ENCODE measurements around the gene FOXP3.

FOXP3 gene

DNA sequence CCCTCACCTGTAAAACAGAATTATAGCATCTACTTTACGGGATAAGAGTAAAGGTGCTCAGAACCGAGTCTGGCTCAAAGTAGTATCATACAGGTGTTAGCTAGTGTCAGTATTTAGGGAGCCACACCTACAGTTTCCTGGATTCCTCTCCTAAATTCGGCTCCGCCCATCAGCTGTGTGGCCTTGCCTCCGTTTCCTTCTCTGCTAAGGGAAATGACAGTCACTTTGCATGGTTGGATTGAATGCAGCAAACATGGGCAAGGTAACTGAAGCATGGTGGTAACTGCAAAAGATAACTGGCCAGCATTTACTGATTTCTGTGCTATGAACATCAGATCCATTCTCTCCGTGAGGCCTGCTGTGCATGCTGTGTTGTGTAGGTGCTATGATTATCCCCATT is 7.9 kb upstream of the FOXP3 start:
- no peak for DNase-seq

DNA sequence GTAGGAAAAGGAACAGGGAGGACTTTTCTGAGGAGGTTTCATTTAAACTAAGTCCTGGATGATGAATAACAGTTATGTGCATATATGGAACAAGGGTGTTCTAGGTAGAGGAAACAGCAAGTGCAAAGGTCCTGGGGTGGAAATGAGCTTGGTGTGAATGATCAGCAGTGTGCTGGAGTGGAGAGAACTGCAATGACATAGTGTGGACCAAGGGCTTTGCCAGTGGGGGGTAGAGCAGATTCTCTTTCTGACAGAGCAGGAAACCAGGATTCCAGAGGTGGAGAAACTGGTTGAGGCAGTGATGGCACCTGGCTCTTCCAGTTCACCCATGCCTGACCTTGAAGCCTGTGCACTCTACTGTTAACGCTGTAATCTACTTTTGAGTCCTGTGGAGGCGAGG is 6.8 kb upstream of the FOXP3 start:
- no peak for DNase-seq

DNA sequence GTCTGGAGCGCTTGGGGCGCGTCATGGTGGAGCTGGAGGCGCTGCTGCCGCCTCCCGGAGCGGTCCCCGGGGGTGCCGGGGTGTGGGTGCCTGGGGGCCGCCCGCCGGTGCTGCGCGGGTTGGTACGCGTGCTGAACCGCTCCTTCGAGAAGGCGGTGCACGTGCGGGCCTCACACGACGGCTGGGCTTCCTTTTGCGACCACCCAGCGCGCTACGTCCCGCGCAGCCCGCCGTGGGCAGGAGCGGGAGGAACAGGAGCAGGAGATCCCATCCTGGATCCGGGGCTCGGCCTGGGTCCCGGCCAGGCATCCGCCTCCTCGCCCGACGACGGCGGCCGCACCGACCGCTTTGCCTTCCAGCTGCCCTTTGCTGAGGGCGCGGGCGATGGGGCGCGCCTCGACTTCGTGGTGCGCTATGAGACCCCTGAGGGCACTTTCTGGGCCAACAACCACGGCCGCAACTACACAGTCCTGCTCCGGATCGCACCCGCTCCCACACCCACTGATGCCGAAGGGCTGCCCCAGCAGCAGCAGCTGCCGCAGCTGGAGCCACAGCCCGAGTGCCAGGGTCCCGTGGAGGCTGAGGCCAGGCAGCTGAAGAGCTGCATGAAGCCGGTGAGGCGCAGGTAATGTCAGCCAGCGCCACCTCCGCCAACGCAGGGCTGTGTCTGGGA is 5.9 kb upstream of the FOXP3 start:
- no peak for DNase-seq

DNA sequence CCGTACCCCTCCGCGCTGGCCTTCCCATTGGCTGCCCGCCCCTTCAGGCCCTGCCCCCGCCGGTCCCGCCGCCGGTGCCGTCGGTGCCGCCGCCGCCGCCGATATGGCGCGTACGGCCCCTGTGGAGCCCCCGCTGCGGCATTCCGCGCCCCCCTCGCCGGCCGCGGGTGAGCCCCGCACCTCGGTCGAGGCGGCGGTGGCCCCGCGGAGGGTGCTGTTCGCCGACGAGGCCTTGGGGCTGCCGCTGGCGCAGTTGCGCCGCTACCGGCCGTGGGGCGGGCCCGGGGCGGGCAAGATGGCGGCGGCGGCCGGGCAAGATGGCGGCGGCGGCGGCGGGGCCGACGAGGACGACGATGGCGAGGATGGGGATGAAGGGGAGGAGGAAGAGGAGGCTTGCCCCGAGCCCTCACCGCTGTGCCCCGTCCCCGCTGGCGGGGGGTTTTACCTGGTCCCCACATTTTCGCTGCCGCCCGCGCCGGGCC is 5.3 kb upstream of the FOXP3 start, which contains the start of gene PPP1R3F:
PPP1R3F (plus strand) TSS at position 27 of the 482 bp plus-strand sequence; CDS start at position 104, 77 bp downstream.
- DNase-seq: peak in 1 of 2 donors; percentile 36

DNA sequence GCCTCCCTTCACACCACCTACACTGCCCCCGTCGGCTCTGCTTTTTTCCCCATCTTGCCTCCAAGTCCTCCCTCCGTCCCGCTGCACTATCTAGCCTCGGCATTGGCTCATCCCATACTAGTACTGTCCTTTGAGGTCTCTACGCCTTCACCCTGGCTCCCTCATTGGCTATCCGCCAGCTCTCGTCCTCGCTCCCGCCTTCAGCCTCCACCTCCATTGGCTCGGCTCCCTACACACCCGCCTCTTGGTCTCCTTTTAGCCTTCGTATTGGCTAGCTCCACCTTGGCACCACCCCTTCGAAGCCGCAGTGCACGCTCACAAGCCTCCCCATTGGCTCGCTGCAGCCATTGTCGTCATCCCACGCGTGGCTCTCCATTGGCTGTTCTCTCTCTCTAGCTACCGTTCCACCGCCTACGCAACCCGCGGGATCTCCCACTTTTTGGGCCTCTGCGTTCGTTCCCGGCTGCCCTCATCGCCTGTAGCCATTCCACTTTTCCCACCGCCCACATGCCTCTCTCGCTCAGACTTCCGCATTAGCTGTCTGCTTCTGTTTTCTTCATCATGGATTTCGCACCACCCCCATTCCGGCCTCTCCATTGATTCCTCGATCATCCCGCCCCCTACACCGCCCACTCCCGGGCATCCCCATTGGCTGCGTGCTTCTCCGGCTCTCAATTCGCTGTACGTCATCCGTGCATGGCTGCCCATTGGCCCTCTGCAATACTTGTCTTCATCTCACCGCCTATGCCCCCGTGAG is 4.7 kb upstream of the FOXP3 start:
- peak; percentile 79 to 83 for DNase-seq

DNA sequence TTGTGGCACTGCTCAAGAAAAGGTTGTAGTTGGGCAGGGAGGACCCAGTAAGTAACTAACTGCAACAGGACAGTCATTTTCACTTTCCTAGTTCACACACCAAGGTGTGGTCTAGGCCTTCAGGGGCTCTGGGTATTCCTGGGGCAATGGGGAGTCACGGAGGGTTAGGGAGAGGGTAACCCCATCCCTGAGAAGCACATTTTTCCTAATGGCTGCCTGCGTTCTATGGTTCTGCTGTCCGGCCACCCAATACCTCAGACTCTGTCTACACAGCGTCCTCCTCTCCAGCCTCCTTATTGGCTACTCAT is 4.1 kb upstream of the FOXP3 start:
- DNase-seq: no peak

DNA sequence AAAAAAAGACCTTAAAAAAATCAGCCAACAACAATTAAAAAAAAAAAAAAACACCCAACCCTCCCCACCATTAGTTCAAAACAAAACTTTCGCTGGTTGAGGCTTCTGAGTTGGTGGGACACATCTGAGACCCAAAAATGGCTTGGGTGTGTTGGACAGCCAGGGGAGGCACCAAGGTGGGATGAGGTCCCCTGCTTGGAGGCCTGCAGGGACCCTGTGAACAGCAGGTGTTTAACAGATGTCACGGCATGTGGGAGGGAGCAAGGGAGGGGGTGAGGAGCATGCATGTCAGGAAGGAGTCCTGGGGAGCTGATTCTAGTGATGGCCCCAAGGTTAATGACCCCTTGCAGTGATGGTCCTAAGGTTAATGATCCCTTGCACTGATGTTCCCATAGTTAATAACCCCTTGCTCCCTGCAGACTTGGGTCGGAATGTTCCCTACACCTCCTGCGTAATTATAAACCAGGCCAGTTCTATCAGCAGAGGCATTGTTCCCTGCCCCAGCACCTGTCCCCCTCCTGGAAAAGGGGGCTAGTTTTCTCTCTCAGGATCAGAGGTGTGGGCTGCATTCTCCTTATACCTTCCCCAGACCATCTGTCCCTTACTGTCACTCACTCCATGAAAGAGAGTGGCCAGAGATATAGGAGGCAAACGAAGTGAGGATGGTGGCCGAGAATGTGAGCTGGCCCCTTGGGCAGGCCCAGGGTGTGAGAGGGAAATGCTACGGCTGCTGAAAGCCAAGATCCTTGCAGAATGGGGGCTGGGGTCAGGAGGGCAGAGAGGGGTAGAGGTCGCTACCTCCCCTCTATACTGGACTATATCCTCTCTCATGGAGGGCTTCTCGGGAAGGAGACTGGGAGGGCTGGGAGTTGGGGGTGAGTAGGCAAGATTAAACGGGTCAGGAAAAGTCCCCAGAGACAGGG is 2.3 kb upstream of the FOXP3 start:
- no peak for DNase-seq

DNA sequence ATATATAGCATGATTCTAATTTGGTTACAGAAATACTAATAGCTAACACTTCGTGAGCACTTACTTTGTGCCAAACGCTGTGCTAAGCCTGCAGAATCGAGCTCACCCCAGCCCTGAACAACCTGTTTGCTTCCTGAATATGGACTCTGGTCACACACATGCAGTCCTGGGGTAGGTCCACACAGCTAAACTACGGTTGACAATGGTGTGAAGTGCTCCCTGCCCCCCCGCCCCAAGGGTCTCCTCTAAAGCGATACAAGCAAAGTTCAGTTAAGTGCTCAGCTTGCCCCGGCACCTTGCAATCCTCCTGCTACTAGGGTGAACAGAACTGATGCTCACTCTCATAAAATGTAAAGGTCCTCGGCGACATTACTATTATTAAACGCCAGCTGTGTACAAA is 879 bp downstream of the FOXP3 start:
- DNase-seq: no peak

DNA sequence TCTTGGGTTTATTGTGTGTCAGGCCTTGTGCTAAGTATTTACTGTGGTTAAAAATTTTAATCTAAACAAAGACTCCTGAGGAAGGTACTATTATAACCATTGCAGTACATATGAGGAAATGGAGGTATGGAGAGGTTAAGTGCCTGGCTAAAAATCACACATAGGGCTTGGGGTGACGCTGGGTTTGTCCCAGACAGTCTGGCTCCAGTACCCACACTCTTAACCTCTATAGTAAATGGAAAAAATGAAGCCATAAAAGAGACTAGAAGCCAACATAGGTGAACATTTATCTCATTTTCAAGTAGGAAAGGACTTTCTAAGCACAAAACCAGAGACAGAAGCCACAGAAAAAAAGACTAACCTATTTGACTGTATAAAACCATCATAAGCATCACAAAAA is 1.9 kb downstream of the FOXP3 start:
- no peak for DNase-seq

DNA sequence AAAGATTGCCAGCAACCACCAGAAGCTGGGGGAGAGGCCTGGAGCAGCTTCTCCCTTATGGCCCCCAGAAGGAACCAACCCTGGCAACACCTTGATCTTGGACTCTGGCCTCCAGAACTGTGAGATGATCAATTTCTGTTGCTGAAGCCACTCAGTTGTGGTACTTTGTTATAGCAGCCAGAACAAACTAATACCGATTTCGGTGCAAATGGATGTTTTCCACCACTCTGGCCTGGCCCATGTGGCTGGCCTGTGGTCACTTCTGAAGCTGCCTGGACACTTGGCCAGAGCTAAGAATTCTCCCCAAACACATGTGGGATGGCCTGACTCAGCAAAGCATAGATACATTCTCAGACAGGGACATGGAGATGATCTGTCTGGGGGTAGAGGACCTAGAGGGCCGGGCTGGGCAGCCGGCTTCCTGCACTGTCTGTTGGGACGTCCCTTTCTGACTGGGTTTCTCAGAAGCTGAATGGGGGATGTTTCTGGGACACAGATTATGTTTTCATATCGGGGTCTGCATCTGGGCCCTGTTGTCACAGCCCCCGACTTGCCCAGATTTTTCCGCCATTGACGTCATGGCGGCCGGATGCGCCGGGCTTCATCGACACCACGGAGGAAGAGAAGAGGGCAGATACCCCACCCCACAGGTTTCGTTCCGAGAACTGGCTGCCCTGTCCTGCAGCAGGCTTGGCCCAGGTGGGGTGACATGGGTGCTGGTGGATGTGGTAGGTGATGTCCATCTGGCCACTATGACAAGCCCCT is 4.1 kb downstream of the FOXP3 start:
- DNase-seq: no peak

DNA sequence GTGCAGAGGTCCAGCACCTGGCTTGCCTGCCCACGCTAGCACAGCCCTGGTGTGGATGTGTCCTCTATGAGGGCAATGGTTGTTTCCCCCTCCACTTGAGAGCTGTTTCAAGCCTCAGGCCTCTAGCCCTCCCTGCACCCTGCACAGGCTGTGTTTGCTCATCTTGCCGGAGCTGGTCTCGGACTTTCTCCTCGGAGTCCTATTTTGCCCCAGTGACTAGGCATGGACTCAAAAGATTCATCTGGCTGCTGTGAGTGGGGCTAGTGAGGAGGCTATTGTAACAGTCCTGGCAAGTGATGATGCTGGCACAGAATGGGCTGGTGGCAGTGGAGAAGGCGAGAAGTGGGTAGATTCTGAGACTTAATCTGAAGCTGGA is 5.8 kb downstream of the FOXP3 start:
- no peak for DNase-seq

DNA sequence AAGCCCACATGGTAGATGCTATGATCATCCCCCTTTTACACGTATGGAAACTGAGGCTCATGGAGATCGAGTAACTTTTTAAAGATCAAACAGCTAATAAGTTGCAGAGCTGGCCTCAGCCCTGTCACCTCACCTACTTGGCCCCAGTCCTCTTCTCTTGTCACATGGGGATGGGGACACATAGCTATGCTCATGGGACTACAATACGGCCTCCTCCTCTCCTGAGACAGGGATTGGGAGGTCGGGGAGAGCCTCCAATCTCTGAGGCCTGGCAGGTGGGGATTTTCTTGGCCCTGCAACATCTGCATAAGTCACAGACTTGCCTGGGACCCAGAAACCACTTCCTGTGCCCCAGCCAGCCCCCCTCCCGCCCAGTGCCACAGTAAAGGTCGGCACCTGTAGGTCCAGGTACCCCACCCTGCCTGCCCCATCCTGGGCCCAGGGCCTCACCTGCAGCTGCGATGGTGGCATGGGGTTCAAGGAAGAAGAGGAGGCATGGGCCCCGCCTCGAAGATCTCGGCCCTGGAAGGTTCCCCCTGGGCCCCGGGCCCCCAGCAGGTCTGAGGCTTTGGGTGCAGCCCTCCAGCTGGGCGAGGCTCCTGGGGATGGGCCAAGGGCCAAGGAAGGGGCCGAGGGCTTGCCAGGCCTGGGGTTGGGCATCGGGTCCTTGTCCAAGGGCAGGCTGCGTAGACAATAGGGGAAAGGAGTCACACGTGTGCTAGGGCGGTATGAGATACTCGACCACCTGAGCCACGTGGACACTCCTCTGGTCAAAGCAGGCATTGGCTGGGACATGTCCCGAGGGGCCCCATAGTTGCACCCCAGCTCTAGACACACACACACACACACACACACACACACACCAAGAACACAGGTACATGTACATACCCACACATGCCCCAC is 6.4 kb downstream of the FOXP3 start:
- no peak for DNase-seq

DNA sequence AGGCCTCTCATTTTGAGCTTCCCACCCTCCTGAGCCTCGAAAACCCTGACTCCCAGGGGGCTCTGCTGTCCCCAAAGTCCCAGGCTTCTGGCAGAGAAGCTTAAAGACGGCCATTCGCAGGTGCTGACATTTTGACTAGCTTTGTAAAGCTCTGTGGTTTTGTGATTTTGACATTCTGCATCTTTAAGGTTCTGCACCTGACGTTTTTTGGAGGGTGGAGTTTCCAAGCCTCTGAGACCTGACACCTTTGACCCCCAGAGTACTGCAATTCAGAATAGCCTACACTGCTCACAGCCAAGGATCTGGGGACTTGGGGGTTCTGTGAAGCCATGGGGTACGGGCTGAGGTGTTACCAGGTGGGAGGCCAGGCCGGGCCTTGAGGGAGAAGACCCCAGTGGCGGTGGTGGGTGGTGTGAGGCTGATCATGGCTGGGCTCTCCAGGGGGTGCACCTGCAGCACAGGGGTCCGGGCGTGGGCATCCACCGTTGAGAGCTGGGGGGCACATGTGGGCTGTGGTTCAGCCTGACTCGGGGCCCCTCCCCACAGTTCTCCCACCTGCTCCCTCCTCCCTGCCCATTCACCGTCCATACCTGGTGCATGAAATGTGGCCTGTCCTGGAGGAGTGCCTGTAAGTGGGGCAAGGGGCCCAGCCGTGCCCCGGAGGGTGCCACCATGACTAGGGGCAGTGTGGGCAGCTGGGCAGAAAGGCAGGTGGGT is 7.3 kb downstream of the FOXP3 start:
- DNase-seq: no peak

DNA sequence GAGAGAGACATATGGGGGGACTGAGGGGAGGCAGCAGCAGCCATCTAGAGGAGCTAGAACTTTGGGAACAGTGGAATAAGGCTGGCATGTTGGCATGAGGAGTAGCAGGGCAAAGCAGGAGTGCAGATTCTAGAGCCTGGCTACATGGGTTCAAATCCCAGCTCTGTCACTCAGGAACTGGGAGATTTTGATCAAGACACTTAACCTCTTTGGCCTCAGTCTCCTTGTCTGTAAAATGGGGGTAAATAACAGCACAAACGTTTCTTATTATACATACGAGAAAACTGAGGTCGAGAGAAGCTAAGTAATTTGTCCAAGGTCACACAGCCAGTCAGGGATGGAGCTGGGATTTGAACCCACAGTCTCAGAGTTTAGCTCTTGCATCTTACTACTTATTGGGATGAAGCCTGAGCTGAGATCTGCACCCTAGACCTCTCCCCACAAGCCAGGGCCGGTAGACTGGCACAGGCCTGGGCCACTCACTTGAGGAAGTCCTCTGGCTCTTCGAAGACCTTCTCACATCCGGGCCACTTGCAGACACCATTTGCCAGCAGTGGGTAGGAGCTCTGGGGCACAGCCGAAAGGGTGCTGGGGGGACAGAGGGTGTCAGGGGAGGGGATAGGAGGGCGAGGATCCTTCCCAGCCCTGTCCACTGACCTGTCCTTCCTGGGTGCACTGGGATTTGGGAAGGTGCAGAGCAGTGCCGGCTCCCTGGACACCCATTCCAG is 8.1 kb downstream of the FOXP3 start:
- no peak for DNase-seq

DNA sequence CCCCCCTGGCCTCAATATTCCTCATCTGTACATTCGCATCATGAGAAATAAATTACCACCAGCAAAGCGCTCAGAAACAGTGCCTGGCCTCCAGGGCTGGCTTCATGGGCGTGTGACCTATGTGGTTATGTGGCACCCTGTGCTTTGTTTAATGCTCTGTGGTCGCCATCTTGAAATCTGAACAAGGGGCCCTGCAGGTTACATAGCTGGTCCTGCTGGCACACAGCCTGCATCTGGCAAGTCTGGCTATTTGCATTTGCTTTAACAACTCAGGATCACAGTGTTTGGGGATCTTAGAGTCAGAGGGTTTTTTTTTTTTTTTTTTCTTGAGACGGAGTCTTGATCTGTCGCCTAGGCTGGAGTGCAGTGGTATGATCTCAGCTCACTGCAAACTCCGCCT is 9.9 kb downstream of the FOXP3 start:
- no peak for DNase-seq

DNA sequence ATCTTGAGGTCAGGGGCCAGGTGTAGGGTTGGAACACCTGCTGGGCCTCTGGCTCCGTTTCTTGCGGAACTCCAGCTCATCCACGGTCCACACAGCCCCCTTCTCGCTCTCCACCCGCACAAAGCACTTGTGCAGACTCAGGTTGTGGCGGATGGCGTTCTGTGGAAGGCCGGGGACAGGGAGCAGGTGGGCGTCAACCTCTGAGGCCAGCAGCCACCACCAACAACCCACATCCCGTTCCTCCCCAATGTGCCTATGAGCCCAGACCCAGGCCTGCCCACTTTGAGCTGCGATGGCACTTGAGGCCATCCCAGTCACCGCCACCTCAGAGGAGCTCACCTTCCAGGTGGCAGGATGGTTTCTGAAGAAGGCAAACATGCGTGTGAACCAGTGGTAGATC is 13.2 kb downstream of the FOXP3 start:
- no peak for DNase-seq

DNA sequence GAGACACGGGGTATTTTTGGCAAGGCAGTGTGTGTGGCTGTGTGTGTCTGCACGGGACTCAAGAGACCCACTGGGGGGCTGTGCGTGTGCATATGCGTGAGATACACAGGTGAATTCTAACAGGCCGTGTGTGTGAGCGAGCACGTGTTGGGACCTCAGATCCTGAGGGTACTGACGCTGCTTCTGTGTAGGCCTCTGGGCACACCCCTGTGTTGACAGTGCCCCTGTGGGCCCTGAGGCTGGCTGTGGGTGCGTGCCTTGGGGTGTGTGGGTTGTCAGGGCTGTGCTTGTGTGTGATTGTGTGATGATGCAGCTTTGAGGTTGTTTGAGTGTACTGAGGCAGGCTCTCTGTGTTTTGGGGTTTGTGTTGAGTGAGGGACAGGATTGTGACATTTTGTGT is 13.9 kb downstream of the FOXP3 start:
- DNase-seq: no peak

DNA sequence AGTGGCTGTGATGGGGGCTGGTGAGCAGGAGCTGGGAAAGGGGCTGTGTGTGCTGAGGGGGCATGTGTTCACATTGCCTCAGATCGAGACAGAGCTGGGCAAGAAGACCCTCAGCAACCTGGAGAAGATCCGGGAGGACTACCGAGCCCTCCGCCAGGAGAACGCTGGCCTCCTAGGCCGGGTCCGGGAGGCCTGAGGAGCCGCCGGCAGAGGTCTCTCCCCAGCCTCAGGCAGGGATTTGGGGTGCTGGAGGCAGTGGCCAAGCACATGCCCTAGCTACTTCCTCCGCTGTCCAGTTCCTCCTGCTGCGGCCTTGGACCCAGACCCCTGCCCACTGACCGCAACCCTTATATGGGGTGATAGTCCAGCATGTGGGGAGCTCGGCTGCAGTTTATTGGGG is 14.4 kb downstream of the FOXP3 start:
- no peak for DNase-seq

DNA sequence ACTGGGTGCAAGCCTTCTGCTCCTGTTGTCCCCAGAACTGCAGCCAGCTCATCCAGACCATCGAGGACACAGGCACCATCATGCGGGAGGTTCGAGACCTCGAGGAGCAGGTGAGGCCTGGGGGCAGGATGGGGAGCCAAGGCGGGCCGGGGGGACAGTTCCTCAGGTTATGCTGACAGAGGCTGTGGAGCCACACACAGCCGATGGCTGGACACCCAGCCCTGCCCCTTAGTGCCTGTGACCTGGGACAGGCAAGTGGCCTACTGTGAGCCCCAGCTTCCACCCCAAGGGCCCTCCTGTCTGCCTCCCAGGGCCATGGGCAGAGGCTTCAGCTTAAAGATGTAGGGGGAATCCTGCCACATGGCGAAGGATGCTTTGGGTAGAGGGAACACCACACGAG is 14.9 kb downstream of the FOXP3 start:
- DNase-seq: no peak

DNA sequence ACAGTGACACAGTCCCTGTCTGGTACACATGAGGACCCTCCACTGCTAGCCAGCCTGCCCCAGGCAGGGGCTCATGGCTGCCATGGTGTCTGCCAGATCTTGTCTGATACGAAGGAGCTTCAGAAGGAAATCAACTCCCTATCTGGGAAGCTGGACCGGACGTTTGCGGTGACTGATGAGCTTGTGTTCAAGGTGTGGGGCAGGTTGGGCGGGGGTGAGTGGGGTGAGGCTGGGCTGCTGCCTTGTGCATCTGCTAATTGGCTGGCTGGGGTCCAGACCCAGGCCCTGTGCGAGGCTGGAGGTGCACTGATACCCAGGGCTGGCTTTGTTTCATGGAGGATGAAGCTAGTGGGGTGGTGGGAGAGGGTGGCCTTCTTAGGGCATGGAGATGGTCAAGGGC is 15.4 kb downstream of the FOXP3 start:
- no peak for DNase-seq

Data from stimulated activated CD4-positive, alpha-beta T cell treated with anti-CD3 and anti-CD28 coated beads, Interleukin-2, amount 100 ng/mL, for 48 hours (primary cell).